ENCODE measurements around the gene HELZ. TPM values are rescaled to one million over a fixed set of nuclear protein-coding genes. Genes with fewer than 3 reads are reported as not detected.

Gene HELZ
- total and polyA plus RNA-seq, 8 donors: 27.2 to 64.6 (median 37.3) TPM

- intact Hi-C loops (cut with DNase I): no loop called here
- DNase-seq: no peak
- no peaks in the 10 kb centered on the region for H3K27me3 ChIP-seq
- no peak overlapping the region for H3K4me3 ChIP-seq
- ATAC-seq: no peak
- peaks cover 0 to 23% of the 10 kb centered on the region in 2 donors for H3K36me3 ChIP-seq
- no peak for TF ChIP-seq CTCF (IDR thresholded peaks at IDR 0.05)
- H3K4me1 ChIP-seq: no peaks in the 10 kb centered on the region
- H3K9me3 ChIP-seq: no peaks in the 10 kb centered on the region
- no peak overlapping the region for H3K27ac ChIP-seq
Observed at GRCh38 chr17:67183531-67183930, 61.5 kb downstream of the HELZ start.

GRCh38 chr17:67181825-67182224, 63.2 kb downstream of the HELZ start:
- no peaks in the 10 kb centered on the region for H3K27me3 ChIP-seq
- peaks cover 0 to 20% of the 10 kb centered on the region in 2 donors for H3K36me3 ChIP-seq
- intact Hi-C loops (cut with DNase I): no loop called here

GRCh38 chr17:67180275-67180674, 64.7 kb downstream of the HELZ start:
- TF ChIP-seq CTCF (IDR thresholded peaks at IDR 0.05): no peak
- H3K9me3 ChIP-seq: no peaks in the 10 kb centered on the region
- no peaks in the 10 kb centered on the region for H3K27me3 ChIP-seq
- no peak for ATAC-seq
- no peak overlapping the region for H3K27ac ChIP-seq
- no peak overlapping the region for H3K4me3 ChIP-seq
- no peaks in the 10 kb centered on the region for H3K4me1 ChIP-seq
- H3K36me3 ChIP-seq: peaks cover 0 to 34% of the 10 kb centered on the region in 2 donors
- intact Hi-C loops (cut with DNase I): no loop called here
- no peak for DNase-seq

More at GRCh38 chr17:67181825-67182224, 63.2 kb downstream of the HELZ start:
- Histone ChIP-seq H3K9me3 (no peaks in the 10 kb centered on the region), H3K4me1 (no peaks in the 10 kb centered on the region), H3K4me3 (no peak overlapping the region), H3K27ac (no peak overlapping the region)
- no peak for TF ChIP-seq CTCF (IDR thresholded peaks at IDR 0.05)
- DNase-seq (no peak), ATAC-seq (no peak)

DNA sequence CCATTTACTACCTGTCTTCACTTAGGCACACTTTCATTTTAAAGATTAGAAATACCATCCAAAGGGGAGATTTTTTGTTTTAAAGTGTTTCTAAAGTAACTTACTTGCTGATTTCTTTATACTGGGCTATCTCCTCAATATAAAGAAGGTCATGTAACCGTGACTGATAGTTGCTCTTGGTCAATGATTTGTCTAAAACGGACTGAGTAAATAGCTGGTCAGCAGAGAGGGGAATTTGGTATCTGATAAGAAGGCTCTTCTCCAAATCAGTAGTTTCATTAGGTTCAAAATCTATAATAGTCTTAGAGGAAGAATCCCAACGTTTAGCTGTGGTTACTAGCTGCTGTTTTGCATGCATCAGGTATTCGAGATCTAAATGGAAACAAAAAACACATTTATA, 66.4 kb downstream of the HELZ start:
- H3K4me1 ChIP-seq: no peaks in the 10 kb centered on the region
- no peaks in the 10 kb centered on the region for H3K27me3 ChIP-seq
- intact Hi-C loops (cut with DNase I): no loop called here
- H3K4me3 ChIP-seq: no peak overlapping the region
- peaks cover 0 to 47% of the 10 kb centered on the region in 2 donors for H3K36me3 ChIP-seq
- no peak for ATAC-seq
- H3K27ac ChIP-seq: no peak overlapping the region
- no peak for TF ChIP-seq CTCF (IDR thresholded peaks at IDR 0.05)
- H3K9me3 ChIP-seq: no peaks in the 10 kb centered on the region
- DNase-seq: no peak

DNA sequence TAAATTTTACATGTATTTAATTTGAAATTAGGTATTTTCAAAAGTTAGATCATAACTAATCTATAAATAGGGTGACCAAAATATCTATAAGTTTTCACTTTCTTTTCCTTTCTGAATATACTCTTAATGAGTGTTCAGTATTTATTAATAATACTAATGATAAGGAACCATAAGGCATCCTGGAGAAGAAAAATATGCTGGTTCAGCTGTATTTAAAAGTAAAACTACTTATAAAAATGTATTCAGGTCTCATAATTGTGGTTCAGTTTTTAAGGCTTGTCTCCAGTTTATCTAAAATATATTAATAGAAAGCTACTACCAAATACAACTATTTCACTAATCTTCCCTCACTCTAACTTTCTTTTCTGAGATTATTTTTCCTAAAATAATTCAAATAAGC, 67.3 kb downstream of the HELZ start:
- H3K4me3 ChIP-seq: no peak overlapping the region
- H3K9me3 ChIP-seq: no peaks in the 10 kb centered on the region
- TF ChIP-seq CTCF (IDR thresholded peaks at IDR 0.05): no peak
- DNase-seq: no peak
- intact Hi-C loops (cut with DNase I): no loop called here
- H3K4me1 ChIP-seq: no peaks in the 10 kb centered on the region
- H3K27ac ChIP-seq: no peak overlapping the region
- no peaks in the 10 kb centered on the region for H3K27me3 ChIP-seq
- H3K36me3 ChIP-seq: peaks cover 0 to 49% of the 10 kb centered on the region in 2 donors
- no peak for ATAC-seq

All from left lung (tissue), 10 donors.